GM12873 (cell line): ENCODE measurements around the gene IZUMO1.

Source experiments
- TF ChIP-seq, protein P1 (sequence below): IDR thresholded peaks from 2 replicates; pipeline ENCODE4 v1.5.1; 2012; ENCODE audit warnings: low read depth, mild to moderate bottlenecking, moderate library complexity, low read length, control low read depth; ENCODE audit not compliant: insufficient read depth; ENCODE audit errors: missing control alignments

Gene IZUMO1

DNA sequence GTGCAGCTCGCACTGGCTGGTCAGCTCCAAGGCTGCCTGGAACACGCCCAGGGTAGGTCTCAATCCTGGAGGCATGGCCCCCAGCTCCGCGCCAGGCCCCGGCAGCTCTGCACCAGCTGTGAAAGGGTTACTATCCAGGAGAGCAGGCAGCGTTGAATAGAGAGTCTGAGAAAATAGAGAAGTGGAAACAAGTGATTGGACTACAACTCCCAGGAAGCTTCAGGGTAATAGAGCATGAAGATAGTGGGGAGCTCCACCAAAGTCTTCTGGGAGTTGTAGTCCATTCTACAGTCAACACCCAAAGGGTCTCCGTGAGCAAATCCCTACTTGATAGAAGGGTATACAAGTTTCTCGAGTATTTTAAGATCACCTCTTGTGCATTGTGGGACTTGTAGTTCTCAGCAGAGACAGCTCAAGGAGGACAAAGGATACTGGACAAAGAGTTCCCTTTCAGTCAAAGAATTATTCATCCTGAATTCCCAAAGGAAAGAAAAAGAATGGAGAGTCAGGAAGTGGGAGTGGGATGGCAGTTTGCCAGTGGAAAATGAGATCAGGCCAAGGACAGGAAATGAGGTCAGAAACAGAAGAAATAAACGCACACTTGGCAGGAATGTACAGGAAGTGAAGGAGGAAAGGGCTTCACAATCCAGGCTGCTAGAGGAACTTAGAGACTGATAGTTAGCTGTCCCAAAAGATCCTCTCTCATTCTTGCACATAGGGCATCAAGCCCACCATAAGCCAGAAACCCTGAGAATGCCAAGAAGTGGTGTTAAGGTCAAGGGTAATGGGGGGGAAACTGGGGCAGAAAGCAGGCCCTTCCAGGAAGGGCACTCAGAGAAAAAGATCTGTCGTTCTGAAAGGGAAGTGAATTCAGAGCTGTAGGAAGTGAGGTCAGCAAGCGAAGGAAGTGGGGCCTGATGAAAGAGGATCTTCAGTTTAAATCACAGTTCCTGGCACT lies 21.6 kb downstream of the IZUMO1 start:
- TF ChIP-seq, protein P1, sequence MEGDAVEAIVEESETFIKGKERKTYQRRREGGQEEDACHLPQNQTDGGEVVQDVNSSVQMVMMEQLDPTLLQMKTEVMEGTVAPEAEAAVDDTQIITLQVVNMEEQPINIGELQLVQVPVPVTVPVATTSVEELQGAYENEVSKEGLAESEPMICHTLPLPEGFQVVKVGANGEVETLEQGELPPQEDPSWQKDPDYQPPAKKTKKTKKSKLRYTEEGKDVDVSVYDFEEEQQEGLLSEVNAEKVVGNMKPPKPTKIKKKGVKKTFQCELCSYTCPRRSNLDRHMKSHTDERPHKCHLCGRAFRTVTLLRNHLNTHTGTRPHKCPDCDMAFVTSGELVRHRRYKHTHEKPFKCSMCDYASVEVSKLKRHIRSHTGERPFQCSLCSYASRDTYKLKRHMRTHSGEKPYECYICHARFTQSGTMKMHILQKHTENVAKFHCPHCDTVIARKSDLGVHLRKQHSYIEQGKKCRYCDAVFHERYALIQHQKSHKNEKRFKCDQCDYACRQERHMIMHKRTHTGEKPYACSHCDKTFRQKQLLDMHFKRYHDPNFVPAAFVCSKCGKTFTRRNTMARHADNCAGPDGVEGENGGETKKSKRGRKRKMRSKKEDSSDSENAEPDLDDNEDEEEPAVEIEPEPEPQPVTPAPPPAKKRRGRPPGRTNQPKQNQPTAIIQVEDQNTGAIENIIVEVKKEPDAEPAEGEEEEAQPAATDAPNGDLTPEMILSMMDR: no peak

DNA sequence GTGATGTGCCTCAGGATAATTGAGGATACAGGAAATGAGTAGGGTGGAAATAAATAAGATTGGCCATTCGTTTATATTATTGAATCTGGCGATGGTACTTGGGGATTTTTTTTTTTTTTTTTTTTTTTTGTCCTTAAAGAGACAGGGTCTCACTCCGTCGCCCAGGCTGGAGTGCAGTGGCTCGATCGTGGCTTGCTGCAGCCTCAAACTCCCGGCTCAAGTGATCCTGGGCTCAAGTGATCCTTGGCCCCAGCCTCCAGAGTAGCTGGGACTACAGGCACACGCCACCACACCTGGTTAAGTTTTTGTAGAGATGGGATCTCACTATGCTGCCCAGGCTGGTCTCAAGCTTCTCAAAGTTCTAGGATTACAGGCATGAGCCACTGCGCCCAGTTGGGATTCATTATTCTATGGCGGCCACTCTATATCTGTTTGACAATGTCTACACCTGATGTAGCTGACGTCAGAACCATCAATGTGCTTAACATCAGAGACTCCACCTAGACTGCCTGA lies 24.5 kb downstream of the IZUMO1 start:
- TF ChIP-seq, protein P1: no peak

DNA sequence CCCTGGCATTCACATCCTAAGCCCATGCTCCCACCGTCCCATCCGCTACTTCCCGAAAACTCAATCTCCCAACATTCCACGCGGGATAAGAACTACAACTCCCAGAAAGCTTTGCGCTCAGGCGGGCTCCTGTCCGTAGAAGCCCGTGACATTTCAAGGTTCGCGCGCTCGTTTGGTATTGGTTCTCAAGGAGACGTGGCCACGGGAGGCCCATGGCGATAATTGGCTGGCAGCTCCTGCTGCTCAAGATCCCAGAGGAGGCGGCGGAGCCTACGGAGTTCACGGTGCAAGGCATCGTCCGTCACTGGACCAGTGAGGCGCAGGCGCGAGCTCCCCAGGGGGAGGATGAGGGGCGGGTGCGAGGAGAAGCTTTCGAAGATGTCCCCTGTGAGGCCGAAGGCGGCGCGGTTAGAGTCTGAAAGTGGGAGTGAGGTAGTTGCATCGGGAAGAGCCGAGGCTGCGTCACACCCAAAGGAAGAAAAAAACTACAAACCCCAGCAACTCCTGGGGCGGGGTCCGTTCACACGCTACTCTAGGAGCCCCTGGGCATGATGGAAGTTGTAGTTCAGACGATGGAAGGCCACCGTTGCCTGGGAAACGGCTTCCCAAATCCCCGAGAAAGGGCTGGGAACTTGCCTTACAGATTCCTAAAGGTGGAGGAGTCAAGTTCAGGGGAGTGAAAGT lies 26.0 kb downstream of the IZUMO1 start:
- TF ChIP-seq, protein P1: no peak

DNA sequence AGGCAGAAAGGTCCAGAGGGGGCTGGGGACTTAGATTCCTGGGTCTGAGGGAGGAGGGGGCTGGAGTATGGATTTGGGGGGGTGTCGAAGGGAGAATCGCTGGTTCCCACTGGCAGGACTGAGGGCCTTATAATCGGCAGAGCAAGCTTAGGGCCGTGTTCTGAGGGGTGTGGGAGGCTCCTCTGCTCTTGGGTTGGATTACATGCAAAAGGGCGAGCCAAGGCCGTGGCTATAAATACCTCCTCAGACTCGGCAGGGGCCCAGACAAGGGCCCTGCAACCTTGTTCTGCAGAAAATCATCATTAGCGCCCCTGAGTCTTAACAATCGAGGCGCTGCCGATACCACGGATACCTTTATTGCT lies 26.5 kb downstream of the IZUMO1 start:
- TF ChIP-seq, protein P1: no peak

GRCh38 chr19:48719263-48720171 lies 27.2 kb downstream of the IZUMO1 start, which contains the start of gene MAMSTR:
TSS of gene MAMSTR (minus strand) at chr19:48719725. CDS start at chr19:48719031, 694 bp downstream.
- TF ChIP-seq, protein P1: no peak

DNA sequence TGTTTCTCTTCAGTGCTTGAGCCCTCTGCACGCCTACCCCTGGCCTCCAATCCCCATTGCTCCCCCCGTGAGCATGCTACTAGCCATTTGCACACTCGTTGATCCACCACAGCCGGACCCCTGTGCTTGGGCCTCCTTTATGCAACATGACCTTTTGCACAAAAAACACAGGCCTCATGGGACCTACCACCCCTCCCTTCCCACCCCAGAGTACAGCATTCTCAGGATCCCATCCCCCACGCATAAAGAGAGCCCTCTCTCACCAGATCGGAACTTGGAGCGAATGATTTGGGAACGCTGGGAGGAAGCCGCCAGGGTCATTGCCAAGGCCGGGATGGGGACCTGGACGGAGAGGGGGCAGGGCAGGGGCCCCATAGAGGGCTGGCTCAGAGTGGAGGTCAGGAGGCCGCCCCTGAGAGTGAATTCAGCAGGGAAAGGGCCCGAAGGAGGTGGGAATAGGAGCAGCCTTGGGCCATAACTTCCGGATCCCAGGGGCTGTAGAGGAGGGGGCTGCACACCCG lies 27.9 kb downstream of the IZUMO1 start:
- TF ChIP-seq, protein P1: no peak
